GM19468 (cell line): Measurements from ENCODE around the gene VPS37B.

Experiments used
- ATAC-seq: cut with Tn5 transposase; IDR thresholded peaks from one replicate; pipeline ENCODE4 v1.9.1; 2021; ENCODE audit warnings: mild to moderate bottlenecking, moderate library complexity, moderate number of reproducible peaks; ENCODE audit not compliant: unreplicated experiment; ENCODE audit errors: extremely low read depth

The VPS37B gene

GRCh38 chr12:122844366-122844971 lies 51.5 kb downstream of the VPS37B start:
- ATAC-seq, result no peak

GRCh38 chr12:122843455-122843854 lies 52.5 kb downstream of the VPS37B start:
- ATAC-seq, result no peak

DNA sequence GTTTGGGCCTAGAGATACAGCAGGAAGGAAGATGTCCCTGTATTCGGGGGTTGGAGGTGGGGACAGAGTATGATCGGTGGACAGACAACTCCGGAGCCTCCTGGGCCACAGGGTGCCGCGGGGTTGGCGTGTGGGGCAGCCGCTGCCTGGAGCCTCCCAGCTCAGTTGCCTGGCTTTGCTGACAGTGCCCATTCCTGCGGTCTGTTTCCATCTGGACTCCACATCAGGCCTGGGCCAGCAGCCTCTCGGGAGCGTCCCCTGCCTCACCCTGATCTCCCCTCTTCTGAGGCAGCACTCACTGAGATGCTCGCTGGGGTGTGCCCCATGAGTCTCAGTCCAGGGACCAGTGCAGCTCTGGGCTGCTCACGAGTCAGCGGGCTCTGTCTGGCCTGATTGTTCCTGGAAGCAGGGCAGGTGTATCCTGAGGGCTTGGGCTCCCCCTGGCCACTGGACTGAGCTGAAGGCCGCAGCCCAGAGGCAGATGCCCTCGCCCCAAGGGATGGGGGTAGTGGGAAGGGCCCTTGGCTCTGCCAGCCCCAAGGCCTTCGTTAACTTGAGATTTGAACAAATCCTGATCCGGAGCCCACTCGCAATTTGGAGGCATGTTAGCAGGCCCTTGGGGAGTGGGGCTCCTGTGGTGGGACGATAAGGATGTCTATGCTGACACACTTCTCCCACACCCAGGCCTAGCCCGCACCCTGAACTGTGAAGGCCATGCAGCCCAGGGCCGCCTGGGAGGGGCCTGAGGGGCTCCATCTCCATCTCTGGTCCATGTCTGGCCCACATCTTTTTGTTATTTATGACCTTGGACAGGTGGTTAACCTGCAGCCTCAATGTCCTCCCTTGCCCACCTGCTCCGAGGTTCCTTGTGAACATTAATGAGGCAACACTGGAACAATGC lies 53.2 kb downstream of the VPS37B start:
- ATAC-seq, result no peak

- no peak for ATAC-seq
These were observed 54.2 kb downstream of the VPS37B start for GRCh38 chr12:122841544-122842321.

GRCh38 chr12:122840580-122841513 lies 55.1 kb downstream of the VPS37B start:
- no peak for ATAC-seq

GRCh38 chr12:122839907-122840554 lies 55.9 kb downstream of the VPS37B start:
- ATAC-seq, result no peak

DNA sequence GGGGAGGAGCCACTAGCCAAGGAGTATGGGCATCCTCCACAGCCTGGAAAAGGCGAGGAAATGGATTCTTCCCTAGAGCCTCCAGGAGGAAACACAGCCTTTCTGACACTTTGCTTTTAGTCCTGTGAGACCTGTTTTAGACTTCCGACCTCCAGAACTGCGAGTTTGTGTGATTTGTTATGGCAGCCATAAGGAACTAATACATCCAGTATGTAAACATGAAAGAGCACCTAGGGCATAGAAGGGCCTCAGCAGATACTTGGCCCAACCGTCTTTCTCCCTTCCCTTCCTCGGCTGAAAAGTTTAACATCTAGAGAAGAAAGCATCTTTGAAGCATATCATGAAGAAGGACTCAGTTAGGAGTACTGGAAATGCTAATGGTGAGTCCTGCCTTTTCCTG lies 57.1 kb downstream of the VPS37B start:
- no peak for ATAC-seq

GRCh38 chr12:122837306-122838265 lies 58.3 kb downstream of the VPS37B start:
- no peak for ATAC-seq

GRCh38 chr12:122836027-122836921 lies 59.6 kb downstream of the VPS37B start:
- no peak for ATAC-seq

- no peak for ATAC-seq
These were observed 60.2 kb downstream of the VPS37B start for GRCh38 chr12:122835750-122836026.

DNA sequence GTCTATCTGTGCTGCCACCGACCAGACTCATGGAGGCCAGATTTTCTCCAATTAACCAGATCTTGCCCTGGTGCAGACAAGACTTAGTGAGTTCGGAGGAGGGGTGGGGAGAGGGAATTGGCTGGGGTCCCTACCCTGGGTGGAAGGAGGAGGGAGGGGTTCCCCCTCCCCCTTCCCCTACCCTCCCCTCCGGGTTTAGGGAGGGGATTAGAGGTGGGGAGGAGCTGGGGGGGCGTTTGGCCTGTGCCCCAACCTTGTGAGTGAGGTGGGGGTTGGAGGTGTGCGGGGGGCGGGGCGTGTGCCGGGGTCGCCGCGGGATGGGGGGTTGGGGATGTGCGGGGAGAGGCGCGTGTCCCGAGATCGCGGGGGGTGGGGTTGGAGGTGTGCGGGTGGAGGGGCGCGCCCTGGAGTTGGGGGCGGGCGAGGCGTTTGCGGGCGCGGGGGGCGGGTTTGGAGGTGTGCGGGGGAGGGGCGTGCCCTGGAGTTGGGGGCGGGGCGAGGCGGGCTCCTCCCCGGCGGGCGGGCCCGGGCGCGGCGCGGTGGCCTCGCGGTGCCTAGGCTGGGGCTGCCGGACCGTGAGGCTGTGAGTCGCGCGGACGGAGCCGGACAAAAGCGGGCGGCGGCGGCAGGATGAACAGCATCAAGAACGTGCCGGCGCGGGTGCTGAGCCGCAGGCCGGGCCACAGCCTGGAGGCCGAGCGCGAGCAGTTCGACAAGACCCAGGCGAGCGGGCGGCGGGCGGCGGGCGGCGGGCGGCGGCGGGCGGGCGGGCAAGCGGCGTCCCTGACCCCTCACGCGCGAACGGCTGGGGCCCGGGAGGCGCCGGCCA lies 60.8 kb downstream of the VPS37B start, which contains the start of gene HIP1R:
Gene HIP1R, plus strand, starts transcription at position 537 of the 829 bp plus-strand sequence. Its CDS starts 94 bp downstream, at position 631.
- no peak for ATAC-seq

DNA sequence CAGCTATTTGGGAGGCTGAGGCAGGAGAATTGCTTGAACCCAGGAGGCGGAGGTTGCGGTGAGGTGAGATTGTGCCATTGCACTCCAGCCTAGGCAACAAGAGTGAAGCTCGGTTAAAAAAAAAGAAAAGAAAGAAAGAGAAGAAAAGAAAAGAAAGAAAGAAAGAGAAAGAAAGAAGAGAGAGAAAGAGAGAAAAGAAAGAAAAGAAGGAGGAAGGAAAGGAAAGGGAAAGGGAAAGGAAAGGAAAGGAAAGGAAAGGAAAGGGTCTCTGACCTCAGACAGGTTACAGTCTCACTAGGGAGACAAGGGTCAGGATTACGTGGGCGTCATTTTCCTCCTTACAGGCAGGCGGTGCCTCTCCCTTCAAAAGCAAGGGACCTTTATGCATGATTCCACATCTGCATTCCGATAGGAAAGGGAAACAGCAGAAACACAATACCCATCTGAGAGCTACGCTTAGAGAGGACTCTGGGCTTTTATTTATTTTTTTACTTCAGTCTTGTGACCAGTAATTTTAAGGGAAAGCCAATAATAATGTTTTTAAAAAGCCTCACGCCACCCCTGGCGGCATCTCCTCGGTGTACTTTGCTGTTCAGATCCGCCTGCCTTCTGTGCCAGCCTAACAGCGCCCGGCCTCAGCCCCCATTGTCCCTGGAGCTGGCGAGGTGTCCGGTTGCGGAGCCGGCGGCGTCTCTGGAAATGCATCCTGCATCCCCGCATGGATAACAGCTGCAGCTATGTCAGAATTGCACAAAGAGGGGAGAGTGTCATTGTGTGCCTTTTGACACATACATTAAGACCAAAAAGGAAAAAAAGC lies 61.6 kb downstream of the VPS37B start:
- no peak for ATAC-seq

GRCh38 chr12:122830517-122831214 lies 65.3 kb downstream of the VPS37B start:
- no peak for ATAC-seq

DNA sequence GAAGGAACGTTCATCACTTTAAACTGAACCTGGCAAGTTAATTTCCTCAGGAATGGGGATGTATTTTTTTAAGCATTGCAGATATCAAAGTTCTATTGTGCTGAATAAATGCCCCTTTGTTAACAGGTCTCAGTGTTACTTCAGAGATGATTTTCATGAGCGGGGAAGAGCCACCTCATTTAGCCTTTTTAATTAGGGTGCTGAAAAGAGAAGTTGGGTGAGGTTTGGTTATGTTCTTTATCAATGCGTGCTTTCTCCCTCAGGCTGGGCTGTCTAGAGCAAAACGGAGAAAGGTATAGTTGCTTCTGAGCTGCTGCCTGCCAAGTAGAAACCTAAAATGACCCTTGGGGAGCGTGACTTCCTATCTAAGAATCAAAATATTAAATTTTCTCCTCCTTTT lies 68.7 kb downstream of the VPS37B start:
- no peak for ATAC-seq
